GM10266 (cell line): ENCODE measurements around the gene TAS2R14.

Source experiments
- DNase-seq: peaks from one replicate; pipeline ENCODE4 v3.0.0; 2012; ENCODE audit errors: extremely low spot score
- CTCF ChIP-seq: IDR thresholded peaks from 2 replicates; pipeline ENCODE4 v1.5.1; 2012; ENCODE audit warnings: mild to moderate bottlenecking, low read depth; ENCODE audit not compliant: control insufficient read depth, insufficient read depth; ENCODE audit errors: missing control alignments

Gene TAS2R14

GRCh38 chr12:10965476-10965875, 26.4 kb upstream of the TAS2R14 start:
- TF ChIP-seq CTCF, result no peak
- no peak for DNase-seq

DNA sequence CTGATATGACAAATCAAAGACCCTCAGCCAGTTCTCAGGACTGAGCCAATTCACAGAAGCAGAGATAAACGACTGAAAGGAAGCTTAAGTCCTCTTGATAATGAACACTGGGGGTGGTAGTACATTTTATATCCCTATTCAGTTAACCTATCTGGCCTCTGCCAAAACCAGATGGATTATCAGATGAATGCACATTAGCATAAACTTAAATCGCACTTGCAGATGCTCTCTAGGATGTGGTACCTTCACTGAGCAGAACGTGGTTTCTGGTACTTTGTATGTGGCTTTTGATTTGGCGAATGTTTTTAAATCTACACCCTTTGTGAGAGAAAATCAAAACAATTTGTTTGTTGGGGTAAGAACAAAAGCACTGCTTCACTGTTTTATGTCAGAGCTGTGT, 21.1 kb upstream of the TAS2R14 start:
- DNase-seq, result no peak
- no peak for TF ChIP-seq CTCF

DNA sequence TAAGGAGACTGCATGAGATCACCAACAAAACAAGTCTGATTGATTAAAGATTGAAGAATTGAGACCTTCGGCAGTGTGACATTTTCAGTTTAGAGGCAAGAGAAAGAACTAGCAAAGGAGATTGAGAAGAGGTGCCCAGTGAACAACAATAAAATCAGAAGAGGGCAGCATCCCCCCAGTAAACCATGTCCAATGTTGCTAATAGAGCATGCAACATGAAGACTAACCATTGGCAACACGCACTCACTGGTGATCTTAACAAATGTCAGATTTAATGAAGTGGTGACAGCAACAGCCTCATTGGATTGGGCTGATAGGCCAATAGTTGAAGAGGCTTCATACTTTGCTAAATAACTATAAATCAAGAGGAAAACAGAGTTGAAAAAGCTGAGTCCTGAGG, 20.7 kb upstream of the TAS2R14 start:
- no peak for DNase-seq
- TF ChIP-seq CTCF, result no peak

GRCh38 chr12:10957741-10958140, 18.7 kb upstream of the TAS2R14 start:
- TF ChIP-seq CTCF, result no peak
- DNase-seq, result no peak

- TF ChIP-seq CTCF, result no peak
- no peak for DNase-seq
These were observed 17.0 kb upstream of the TAS2R14 start for GRCh38 chr12:10956085-10956484.

- no peak for TF ChIP-seq CTCF
- DNase-seq, result no peak
These were observed 13.6 kb upstream of the TAS2R14 start for GRCh38 chr12:10952645-10953044.

GRCh38 chr12:10943167-10943566, 4.1 kb upstream of the TAS2R14 start:
- TF ChIP-seq CTCF, result no peak
- no peak for DNase-seq
